SJSA1 (cell line): Measurements from ENCODE around the gene INSC. TPM values are rescaled to one million over a fixed set of nuclear protein-coding genes. Genes with fewer than 3 reads are reported as not detected.
A peak's percentile ranks its signal among the peaks of the same experiment; 100 is the strongest.

ENCODE experiments used
- DNase-seq, 2 experiments: peaks; one replicate each; pipeline ENCODE4 v3.0.0-alpha.2; 2015 to 2020; ENCODE audit warnings: low spot score in 2 of 2, low read depth in 1 of 2
- H3K27ac ChIP-seq: fragments of 250-450 bp; sonication (Bioruptor Pico); 2 replicates; pipeline ENCODE4 v1.5.1; 2020; ENCODE audit warnings: mild to moderate bottlenecking, moderate library complexity
- H3K27me3 ChIP-seq: fragments of 250-450 bp; sonication (Bioruptor Pico); replicated peaks from 2 replicates; pipeline ENCODE4 v1.5.1; 2020; ENCODE audit warnings: mild to moderate bottlenecking, moderate library complexity
- H3K36me3 ChIP-seq: fragments of 250-450 bp; sonication (Bioruptor Pico); 2 replicates; pipeline ENCODE4 v1.5.1; 2020; ENCODE audit warnings: mild to moderate bottlenecking
- H3K4me1 ChIP-seq: fragments of 250-450 bp; sonication (Bioruptor Pico); replicated peaks from 2 replicates; pipeline ENCODE4 v1.6.1; 2021; ENCODE audit warnings: mild to moderate bottlenecking
- H3K4me3 ChIP-seq: fragments of 250-450 bp; sonication (Bioruptor Pico); 2 replicates; pipeline ENCODE4 v1.5.1; 2020; ENCODE audit warnings: mild to moderate bottlenecking
- H3K9me3 ChIP-seq: fragments of 250-450 bp; sonication (Bioruptor Pico); replicated peaks from 2 replicates; pipeline ENCODE4 v1.5.1; 2020; ENCODE audit warnings: mild to moderate bottlenecking
- total RNA-seq: library from RNA; depleted of rRNA; stranded (reverse); fragments of >200 nt; shearing (Covaris generic); gene quantifications from 2 replicates; pipeline ENCODE4 v1.2.3, GENCODE V29; 2014

INSC gene
- total RNA-seq, 1 experiment from 2014 or later = 0.26 TPM

- no peak for DNase-seq
- no peaks in the 10 kb centered on the region for H3K9me3 ChIP-seq
- no peak overlapping the region for H3K4me3 ChIP-seq
- H3K4me1 ChIP-seq = peaks cover 7% of the 10 kb centered on the region
- H3K27ac ChIP-seq = no peak overlapping the region
- peaks cover 4% of the 10 kb centered on the region; the same call in 1 of the 2 replicates for H3K27me3 ChIP-seq
- H3K36me3 ChIP-seq = no peaks in the 10 kb centered on the region
Observed at GRCh38 chr11:15118431-15118830, 3.7 kb downstream of the INSC start.

- H3K4me3 ChIP-seq = no peak overlapping the region
- no peak for DNase-seq
Observed at GRCh38 chr11:15119352-15119751, 4.6 kb downstream of the INSC start.

GRCh38 chr11:15119826-15120225, 5.1 kb downstream of the INSC start:
- no peaks in the 10 kb centered on the region for H3K9me3 ChIP-seq
- H3K27me3 ChIP-seq = peaks cover 4% of the 10 kb centered on the region; the same call in 1 of the 2 replicates
- DNase-seq = no peak
- H3K27ac ChIP-seq = no peak overlapping the region
- peaks cover 19% of the 10 kb centered on the region for H3K4me1 ChIP-seq
- no peak overlapping the region for H3K4me3 ChIP-seq
- no peaks in the 10 kb centered on the region for H3K36me3 ChIP-seq

More at GRCh38 chr11:15119352-15119751, 4.6 kb downstream of the INSC start:
- Histone ChIP-seq H3K36me3 (no peaks in the 10 kb centered on the region), H3K27ac (no peak overlapping the region), H3K9me3 (no peaks in the 10 kb centered on the region), H3K27me3 (peaks cover 4% of the 10 kb centered on the region; the same call in 1 of the 2 replicates), H3K4me1 (peaks cover 16% of the 10 kb centered on the region)

GRCh38 chr11:15123849-15124248, 9.1 kb downstream of the INSC start:
- no peaks in the 10 kb centered on the region for H3K36me3 ChIP-seq
- H3K27ac ChIP-seq = peak overlapping the region; percentile 20
- peaks cover 30% of the 10 kb centered on the region for H3K4me1 ChIP-seq
- DNase-seq = peak; percentile 66 to 78
- H3K27me3 ChIP-seq = no peaks in the 10 kb centered on the region
- no peak overlapping the region for H3K4me3 ChIP-seq
- H3K9me3 ChIP-seq = no peaks in the 10 kb centered on the region

- peak overlapping the region; percentile 20; the same call in 1 of the 2 replicates for H3K27ac ChIP-seq
- H3K4me3 ChIP-seq = no peak overlapping the region
- H3K36me3 ChIP-seq = no peaks in the 10 kb centered on the region
- H3K4me1 ChIP-seq = peaks cover 30% of the 10 kb centered on the region
- no peaks in the 10 kb centered on the region for H3K9me3 ChIP-seq
- no peaks in the 10 kb centered on the region for H3K27me3 ChIP-seq
- no peak for DNase-seq
Observed at GRCh38 chr11:15124528-15124927, 9.8 kb downstream of the INSC start.

- no peaks in the 10 kb centered on the region for H3K27me3 ChIP-seq
- no peaks in the 10 kb centered on the region for H3K9me3 ChIP-seq
- peak in 1 of 2 experiments; percentile 22 for DNase-seq
- peaks cover 30% of the 10 kb centered on the region for H3K4me1 ChIP-seq
- H3K4me3 ChIP-seq = no peak overlapping the region
- no peak overlapping the region for H3K27ac ChIP-seq
- no peaks in the 10 kb centered on the region for H3K36me3 ChIP-seq
Observed at GRCh38 chr11:15127341-15127740, 12.6 kb downstream of the INSC start.

- Histone ChIP-seq H3K4me1 (peaks cover 23% of the 10 kb centered on the region), H3K4me3 (no peak overlapping the region), H3K27me3 (no peaks in the 10 kb centered on the region), H3K9me3 (no peaks in the 10 kb centered on the region), H3K36me3 (no peaks in the 10 kb centered on the region), H3K27ac (no peak overlapping the region)
- no peak for DNase-seq
Observed at GRCh38 chr11:15128621-15129020, 13.9 kb downstream of the INSC start.

- Histone ChIP-seq H3K4me3 (no peak overlapping the region), H3K36me3 (no peaks in the 10 kb centered on the region), H3K27me3 (no peaks in the 10 kb centered on the region), H3K9me3 (no peaks in the 10 kb centered on the region; the same call in 1 of the 2 replicates), H3K27ac (no peak overlapping the region), H3K4me1 (no peaks in the 10 kb centered on the region)
- DNase-seq = no peak
Observed at GRCh38 chr11:15136166-15136565, 21.4 kb downstream of the INSC start.

- Histone ChIP-seq H3K9me3 (no peaks in the 10 kb centered on the region; the same call in 1 of the 2 replicates), H3K4me1 (no peaks in the 10 kb centered on the region), H3K36me3 (no peaks in the 10 kb centered on the region), H3K4me3 (no peak overlapping the region), H3K27ac (no peak overlapping the region), H3K27me3 (no peaks in the 10 kb centered on the region)
- DNase-seq = no peak
Observed at GRCh38 chr11:15139096-15139770, 24.5 kb downstream of the INSC start.

GRCh38 chr11:15139958-15140659, 25.4 kb downstream of the INSC start:
- H3K4me3 ChIP-seq = no peak overlapping the region
- DNase-seq = no peak

GRCh38 chr11:15141381-15141780, 26.7 kb downstream of the INSC start:
- Histone ChIP-seq H3K4me1 (no peaks in the 10 kb centered on the region), H3K4me3 (no peak overlapping the region), H3K36me3 (no peaks in the 10 kb centered on the region), H3K9me3 (no peaks in the 10 kb centered on the region), H3K27ac (no peak overlapping the region), H3K27me3 (no peaks in the 10 kb centered on the region)
- DNase-seq = no peak

More at GRCh38 chr11:15139958-15140659, 25.4 kb downstream of the INSC start:
- H3K27me3 ChIP-seq = no peaks in the 10 kb centered on the region
- no peaks in the 10 kb centered on the region for H3K36me3 ChIP-seq
- no peak overlapping the region for H3K27ac ChIP-seq
- H3K4me1 ChIP-seq = no peaks in the 10 kb centered on the region
- no peaks in the 10 kb centered on the region; the same call in 1 of the 2 replicates for H3K9me3 ChIP-seq

GRCh38 chr11:15142838-15143237, 28.1 kb downstream of the INSC start:
- no peak overlapping the region for H3K4me3 ChIP-seq
- no peaks in the 10 kb centered on the region for H3K27me3 ChIP-seq
- H3K27ac ChIP-seq = no peak overlapping the region
- no peak for DNase-seq
- no peaks in the 10 kb centered on the region for H3K9me3 ChIP-seq
- no peaks in the 10 kb centered on the region for H3K36me3 ChIP-seq
- no peaks in the 10 kb centered on the region for H3K4me1 ChIP-seq

GRCh38 chr11:15143855-15144254, 29.1 kb downstream of the INSC start:
- no peak for DNase-seq
- Histone ChIP-seq H3K4me1 (no peaks in the 10 kb centered on the region), H3K27ac (no peak overlapping the region), H3K27me3 (no peaks in the 10 kb centered on the region), H3K9me3 (no peaks in the 10 kb centered on the region), H3K36me3 (no peaks in the 10 kb centered on the region), H3K4me3 (no peak overlapping the region)

GRCh38 chr11:15144347-15144746, 29.6 kb downstream of the INSC start:
- Histone ChIP-seq H3K27ac (no peak overlapping the region), H3K27me3 (no peaks in the 10 kb centered on the region), H3K36me3 (no peaks in the 10 kb centered on the region), H3K9me3 (no peaks in the 10 kb centered on the region), H3K4me1 (no peaks in the 10 kb centered on the region), H3K4me3 (no peak overlapping the region)
- no peak for DNase-seq
